ENCODE results near the gene ZNF3.
"Not testable (repeated sequence)": the region's sequence is repeated elsewhere in the genome, so short reads cannot be mapped to it uniquely, and the experiment has no call there.

The ZNF3 gene

DNA sequence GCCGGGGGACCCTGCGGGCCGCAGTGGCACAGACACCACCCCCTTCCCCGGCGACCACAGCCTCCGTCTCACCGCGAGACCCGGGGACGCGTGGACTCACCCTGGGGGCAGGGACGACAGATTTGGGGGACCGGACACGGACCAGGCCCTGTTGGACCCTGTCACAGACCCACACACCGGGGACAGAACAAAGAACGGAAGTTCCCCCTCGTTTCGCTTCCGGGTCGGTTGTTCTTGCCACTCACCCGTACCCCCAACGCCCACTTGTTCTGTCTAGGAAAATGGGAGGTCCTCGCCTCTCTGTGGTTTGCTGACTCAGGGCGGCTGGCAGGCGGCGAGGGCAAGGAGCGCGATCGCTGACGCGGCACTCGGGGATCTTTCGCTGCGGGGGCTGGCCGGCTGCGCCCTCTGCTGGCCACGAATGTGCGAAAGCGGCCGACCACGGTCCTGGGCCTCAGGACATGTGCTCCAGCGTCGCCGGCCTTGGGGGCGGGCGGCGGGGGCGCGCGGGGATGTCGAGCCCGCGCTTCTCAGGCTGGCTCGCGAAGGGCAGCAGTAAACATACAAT lies at the start of gene ZNF3:
Gene ZNF3, minus strand, starts transcription at position 189 of the 568 bp plus-strand sequence. CDS start 4,366 bp downstream, outside the sequence.
- DNase-seq (ENCODE audit: low spot score): peak; percentile 99

DNA sequence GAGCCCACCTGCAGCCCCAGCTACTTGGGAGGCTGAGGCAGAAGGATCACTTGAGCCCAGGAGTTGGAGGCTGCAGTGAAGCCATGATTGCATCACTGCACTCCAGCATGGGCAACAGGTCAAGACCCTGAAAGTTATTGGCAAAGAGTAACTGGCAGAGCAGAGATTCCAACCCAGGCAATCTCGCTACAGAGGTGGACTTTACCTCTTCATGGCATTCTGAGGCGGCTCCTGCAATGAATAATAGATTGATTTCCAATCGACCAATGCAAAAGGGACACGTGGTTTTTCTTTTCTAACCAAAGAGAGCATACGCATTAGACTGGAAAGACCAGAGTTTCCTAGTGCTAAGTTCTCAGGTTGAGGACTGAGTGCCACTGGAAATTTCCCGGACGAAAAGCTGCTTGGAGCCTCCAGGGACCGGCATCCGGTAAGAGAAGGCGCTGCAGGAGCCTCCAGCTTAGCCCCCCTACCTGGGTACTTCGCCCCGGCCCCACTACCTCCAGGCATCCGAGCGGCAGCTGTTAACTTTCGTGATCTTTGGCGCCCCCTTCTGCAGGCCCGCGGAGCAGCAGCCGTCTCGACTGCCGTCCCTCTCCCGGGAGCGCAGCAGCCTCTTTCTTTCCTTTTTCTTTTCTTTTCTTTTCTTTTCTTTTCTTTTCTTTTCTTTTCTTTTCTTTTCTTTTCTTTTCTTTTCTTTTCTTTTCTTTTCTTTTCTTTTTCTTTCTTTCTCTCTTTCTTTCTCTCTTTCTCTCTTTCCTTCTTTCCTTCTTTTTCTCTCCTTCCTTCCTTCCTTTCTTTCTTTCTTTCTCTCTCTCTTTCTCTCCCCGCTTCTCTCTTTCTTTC lies 49.3 kb upstream of the ZNF3 start:
- no peak for DNase-seq (ENCODE audit: low spot score)

DNA sequence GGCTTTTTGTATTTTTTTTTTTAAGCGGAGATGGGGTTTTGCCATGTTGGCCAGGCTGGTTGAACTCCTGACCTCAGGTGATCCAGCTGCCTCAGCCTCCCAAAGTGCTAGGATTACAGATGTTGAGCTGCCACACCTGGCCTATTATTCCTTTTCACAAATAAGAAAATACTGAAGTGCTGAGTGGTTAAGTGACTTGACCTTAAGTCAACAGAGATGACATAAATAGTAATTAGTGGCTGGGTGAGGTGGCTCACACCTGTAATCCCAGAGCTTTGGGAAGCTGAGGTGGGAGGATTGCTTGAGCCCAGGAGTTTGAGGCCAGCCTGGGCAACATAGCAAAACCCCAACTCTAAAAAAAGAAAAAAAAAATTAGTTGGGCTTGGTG lies 48.7 kb upstream of the ZNF3 start:
- DNase-seq (ENCODE audit: low spot score): not testable (repeated sequence)

- DNase-seq (ENCODE audit: low spot score): no peak
Observed at GRCh38 chr7:100128637-100128963, 47.1 kb upstream of the ZNF3 start.

- DNase-seq (ENCODE audit: low spot score): no peak
Observed at GRCh38 chr7:100127866-100128636, 46.5 kb upstream of the ZNF3 start.

DNA sequence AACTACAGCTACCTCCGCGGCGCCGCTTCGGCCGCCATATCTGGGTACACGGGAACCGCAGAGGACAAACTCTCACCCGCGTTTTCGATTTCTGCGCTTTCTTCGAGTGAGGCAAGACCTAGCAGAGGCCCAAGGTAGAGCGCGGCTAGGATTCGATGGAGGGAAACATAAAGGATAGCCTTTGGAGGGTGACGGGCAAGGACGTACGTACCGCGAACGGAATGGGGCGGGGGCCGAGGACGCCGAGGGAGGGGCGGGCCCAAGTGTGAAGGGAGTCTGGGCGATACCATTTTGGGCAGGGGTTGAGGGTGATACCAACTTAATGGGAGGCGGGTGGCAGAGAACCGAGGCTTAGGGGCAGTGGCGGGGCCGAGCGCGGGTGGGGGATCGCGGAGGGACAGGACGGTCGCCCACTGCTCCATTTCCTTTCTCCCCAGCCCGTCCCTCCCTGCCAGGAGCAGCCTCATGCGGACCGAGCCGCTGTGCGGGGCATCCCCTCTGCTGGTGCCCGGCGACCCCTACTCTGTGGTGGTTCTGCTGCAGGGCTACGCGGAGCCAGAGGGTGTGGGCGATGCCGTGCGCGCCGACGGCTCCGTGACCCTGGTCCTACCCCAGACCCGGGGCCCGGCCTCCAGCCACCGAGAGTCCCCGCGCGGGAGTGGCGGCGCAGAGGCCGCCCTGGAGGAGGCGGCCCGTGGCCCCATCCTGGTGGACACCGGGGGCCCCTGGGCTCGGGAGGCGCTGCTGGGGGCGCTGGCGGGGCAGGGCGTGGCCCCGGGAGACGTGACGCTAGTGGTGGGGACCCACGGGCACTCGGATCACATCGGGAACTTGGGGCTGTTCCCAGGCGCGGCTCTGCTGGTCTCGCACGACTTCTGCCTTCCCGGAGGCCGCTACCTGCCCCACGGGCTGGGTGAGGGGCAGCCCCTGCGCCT lies 45.7 kb upstream of the ZNF3 start, which contains the start of gene MBLAC1:
Gene MBLAC1, plus strand, starts transcription at position 37 of the 935 bp plus-strand sequence. Its CDS starts 429 bp downstream, at position 466.
- DNase-seq (ENCODE audit: low spot score): peak; percentile 87

DNA sequence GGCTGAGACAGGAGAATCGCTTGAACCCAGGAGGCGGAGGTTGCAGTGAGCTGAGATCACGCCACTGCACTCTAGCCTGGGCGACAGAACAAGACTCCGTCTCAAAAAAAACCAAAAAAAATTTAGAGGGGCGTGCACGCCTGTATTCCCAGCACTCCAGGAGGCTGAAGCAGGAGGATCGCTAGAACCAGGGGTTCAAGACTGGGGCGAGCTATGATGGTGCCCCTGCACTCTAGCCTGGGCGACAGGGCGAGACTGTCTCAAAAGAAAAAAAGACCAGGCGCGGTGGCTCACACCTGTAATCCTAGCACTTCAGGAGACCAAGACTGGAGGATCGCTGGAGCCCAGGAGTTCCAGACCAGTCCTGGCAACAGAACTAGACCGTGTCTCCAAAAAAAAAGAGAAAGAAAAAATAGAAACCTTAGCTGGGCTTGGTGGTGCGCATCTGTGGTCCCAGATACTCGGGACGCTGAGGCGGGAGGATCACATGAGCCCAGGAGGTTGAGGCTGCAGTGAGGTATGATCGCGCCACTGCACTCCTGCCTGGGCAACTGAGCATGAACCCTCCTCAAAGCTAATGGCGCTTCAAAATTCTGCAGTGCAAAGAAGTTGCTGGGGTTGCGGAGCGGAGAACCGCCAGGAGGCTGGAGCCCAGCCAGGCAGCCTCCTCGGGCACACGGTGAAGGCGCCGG lies 44.9 kb upstream of the ZNF3 start:
- DNase-seq (ENCODE audit: low spot score): no peak

GRCh38 chr7:100124301-100125230 lies 43.0 kb upstream of the ZNF3 start:
- DNase-seq (ENCODE audit: low spot score): no peak

- no peak for DNase-seq (ENCODE audit: low spot score)
Observed at GRCh38 chr7:100122568-100122967, 41.0 kb upstream of the ZNF3 start.

DNA sequence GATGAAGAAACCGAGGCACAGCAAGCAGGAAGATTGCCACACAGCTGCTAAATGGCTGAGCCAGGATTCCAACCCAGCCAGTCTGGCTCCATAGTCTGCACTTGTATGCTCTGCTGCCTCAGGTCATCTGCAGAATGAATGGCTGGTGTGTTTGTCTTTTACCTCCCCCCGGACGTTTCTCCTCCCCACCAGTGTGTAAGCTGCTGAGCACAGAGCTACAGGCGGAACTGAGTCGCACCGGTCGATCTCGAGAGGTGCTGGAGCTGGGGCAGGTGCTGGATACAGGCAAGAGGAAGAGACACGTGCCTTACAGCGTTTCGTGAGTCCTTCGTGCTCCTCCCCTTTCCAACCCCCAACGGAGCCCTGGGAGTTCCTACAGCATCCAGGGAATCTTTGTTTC lies 40.5 kb upstream of the ZNF3 start:
- no peak for DNase-seq (ENCODE audit: low spot score)

DNA sequence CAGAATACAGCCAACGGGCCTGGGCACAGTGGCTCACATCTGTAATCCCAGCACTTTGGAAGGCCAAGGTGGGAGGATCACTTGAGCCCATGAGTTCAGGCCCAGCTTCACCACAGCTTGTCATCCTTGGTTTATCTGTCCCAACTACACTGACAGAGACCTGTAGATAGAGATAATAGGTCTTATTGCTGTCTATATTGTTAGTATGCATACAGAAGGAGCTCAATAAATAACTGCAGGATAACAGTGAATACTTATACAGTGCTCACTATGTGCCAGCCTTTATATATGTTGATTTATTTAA lies 39.2 kb upstream of the ZNF3 start:
- no peak for DNase-seq (ENCODE audit: low spot score)

GRCh38 chr7:100119970-100120732 lies 38.6 kb upstream of the ZNF3 start:
- peak; percentile 75 for DNase-seq (ENCODE audit: low spot score)

DNA sequence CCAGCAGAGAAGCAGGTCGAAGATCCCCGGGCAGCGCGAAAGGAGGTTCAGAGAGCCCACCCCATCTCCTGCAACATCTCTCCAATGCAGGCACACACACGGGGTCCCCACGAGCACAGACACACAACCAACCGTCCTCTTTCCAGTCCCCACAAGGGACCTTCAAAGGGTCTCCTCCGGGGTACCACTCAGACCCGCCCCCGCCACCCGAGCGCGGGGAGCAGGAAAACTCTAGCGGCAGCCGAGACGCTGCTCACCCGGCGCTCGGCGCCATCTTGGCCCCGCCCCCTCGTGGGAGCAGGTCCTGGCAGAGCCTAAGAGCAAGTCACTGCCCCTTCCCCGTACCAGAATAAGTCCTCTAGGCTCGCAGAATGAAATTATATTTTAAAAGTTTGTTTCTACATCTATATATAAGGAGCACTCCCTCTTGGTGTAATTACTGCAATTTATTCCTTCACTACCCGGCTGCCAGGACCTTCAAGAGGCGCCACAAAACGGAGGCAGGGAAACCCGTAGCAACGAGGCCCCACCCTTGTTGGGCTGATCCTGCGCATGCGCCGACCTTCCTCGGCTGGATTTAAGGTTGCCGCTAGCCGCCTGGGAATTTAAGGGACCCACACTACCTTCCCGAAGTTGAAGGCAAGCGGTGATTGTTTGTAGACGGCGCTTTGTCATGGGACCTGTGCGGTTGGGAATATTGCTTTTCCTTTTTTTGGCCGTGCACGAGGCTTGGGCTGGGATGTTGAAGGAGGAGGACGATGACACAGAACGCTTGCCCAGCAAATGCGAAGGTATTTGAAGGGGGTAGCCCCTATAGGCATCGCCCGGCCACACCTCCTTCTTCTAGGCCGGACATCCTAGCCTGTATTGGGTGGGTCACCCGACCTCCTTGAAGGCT lies 37.8 kb upstream of the ZNF3 start, which contains the start of the genes CNPY4 and TAF6:
Gene CNPY4, plus strand, starts transcription at position 563 of the 898 bp plus-strand sequence. Its CDS starts 111 bp downstream, at position 674.
Gene TAF6, minus strand, starts transcription at position 287 of the 898 bp plus-strand sequence. CDS start 5,149 bp downstream, outside the sequence.
- peak; percentile 96 for DNase-seq (ENCODE audit: low spot score)

DNA sequence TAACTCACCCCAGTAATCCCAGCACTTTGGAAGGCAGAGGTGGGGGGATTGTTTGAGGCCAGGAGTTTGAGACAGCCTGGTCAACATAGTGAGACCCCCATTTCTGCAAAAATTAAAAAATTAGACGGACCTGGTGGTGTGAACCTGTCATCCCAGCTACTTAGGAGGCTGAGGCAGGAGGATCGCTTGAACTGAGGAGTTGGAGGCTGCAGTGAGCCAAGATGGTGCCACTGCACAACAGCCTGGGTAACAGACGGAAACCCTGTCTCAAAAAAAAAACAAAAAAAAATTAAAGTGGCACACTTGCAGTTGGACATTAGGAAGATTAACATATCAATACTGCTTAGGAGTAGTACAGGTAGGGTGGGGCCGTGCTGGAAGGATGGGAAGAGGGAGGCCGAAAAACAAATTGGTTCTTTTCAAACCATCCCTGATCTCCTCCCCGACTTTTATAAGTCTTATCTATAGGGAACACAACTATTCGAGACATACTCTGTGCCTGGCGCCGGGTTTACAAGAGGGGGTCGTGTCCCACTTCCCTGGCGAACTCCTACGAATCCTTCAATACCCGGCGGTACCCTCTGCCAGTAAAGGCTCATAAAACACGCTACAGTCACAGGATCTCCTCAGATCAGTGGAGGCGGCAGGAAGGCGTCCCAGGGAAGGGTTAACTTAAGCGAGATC lies 37.0 kb upstream of the ZNF3 start:
- no peak for DNase-seq (ENCODE audit: low spot score)

DNA sequence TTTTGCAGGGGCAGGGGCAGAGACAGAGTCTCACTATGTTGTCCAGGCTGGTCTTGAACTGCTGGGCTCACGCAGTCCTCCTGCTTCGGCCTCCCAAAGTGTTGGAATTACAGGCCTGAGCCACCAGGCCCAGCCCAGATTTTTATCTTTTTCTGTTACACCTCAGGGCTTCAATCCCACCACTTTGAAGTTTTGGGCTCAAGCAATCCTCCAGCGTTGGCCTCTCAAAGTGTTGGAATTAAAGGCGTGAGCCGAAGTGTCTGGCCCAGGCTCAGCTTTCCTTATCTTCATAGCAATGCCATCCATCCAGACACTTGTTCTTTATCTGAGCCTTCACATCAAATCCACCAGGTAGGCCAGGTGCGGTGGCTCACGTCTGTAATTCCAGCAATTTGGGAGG lies 33.5 kb upstream of the ZNF3 start:
- no peak for DNase-seq (ENCODE audit: low spot score)

DNA sequence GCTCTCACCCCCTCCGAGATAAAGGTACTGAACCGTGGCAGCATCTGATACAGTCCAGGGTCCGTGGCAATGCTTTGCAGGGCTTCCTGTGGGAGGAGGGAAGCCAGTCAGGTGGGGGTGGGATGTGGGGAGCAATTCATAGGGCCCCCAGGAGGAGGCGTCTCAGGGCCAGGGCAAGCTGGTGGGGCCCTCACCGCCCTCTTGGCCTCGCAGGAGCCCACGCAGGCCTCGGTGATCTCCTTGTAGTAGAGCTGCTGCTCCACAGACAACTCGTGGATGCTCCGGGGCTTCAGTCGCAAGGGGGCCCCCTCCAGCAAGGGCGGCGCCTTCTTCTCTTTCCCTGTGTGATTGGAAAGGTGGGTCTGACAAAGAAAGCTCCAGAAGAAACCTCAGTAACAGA lies 30.4 kb upstream of the ZNF3 start:
- DNase-seq (ENCODE audit: low spot score): no peak

DNA sequence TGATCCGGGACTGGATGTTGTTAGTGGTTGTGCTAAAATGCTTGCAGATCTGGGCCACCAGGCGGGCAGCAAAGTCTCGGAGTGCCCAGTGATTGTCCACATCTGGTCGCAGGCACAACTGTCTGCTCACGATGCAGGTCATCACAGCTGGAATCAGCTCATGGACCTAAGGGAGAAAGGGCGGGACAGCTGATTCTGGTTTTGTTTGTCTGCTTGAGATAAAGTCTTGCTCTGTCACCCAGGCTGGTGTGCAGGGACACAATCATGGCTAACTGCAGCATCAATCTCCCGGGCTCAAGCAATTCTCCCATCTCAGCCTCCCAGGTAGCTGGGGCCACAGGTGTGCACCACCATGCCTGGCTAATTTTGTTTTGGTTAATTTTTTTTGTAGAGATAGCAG lies 29.6 kb upstream of the ZNF3 start:
- DNase-seq (ENCODE audit: low spot score): no peak

Measured in pons (tissue), 1 donor.